ENCODE results near the gene SLC7A7. TPM values are rescaled to one million over a fixed set of nuclear protein-coding genes. Genes with fewer than 3 reads are reported as not detected.

The SLC7A7 gene
- total and polyA plus RNA-seq, 9 of the 15 experiments (the other 6 are each of a cell fraction or from before 2014, with no cell fraction given): 0.07 to 0.68 (median 0.41) TPM

DNA sequence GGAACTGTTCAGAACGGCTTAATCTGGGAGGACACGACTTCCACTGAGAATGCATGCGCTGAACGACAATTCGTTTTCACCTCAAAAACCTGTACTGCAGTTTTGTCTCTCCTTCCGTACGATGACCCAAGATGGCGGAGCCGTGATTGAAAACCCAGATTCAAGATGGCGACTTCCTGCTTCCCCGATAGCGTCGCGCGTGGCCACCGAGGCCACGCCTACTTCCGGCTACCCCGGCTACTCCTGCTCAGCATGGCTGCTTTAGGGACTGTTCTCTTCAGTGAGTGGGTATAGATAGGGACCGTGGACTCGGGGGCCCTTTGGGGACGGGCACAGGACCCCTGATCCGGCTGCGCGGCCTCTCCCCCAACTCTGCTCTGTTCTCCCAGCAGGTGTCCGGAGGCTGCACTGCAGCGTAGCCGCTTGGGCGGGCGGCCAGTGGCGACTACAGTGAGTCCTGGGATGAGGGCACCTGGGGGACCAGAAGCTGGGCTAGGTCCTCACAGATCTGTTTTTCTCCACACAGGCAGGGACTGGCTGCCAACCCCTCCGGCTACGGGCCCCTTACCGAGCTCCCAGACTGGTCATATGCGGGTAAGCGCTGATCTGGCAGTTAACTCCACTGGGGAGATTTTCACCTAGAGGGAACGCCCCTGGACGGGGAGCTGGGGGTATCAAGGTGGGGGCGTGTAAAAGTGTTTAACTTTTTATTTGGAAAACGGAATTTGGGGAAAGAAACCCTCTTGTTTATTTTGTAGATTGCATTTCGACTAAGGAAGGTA is 14.6 kb upstream of the SLC7A7 start, which contains the start of gene MRPL52 (continued):
- TF ChIP-seq ZMIZ1 (IDR thresholded peaks at IDR 0.05; ENCODE audit: low read depth in 2 of 2, low read length in 2 of 2) (no peak), MBD2 (IDR thresholded peaks at IDR 0.05; ENCODE audit: borderline replicate concordance, low read depth) (peak; percentile 40; the same call in 1 of the 2 replicates), ZNF354B (CRISPR knock-in tag; IDR thresholded peaks at IDR 0.05) (no peak), NCOR1 (IDR thresholded peaks at IDR 0.05) (no peak), CBFA2T3 (IDR thresholded peaks at IDR 0.05) (no peak), CBX3 (IDR thresholded peaks at IDR 0.05; ENCODE audit: borderline replicate concordance in 1 of 2, low read length in 2 of 2) (0 out of 3 replicates have a peak, but pooled peaks of 1 of the 2 experiments have one; percentile 13), ARID3A (IDR thresholded peaks at IDR 0.05; ENCODE audit: borderline replicate concordance, low read depth, low read length) (no peak), E2F3 (CRISPR knock-in tag; IDR thresholded peaks at IDR 0.05) (no peak), RHOXF2B (CRISPR knock-in tag; conservative IDR thresholded peaks at IDR 0.05) (no peak), ADNP (tag; IDR thresholded peaks at IDR 0.05) (no peak), PTTG1 (tag; IDR thresholded peaks at IDR 0.05; ENCODE audit: low read depth) (no peak), ZFP36 (IDR thresholded peaks at IDR 0.05; ENCODE audit: low read depth, low read length, partially characterized antibody) (no peak), RCOR1 (IDR thresholded peaks at IDR 0.05; ENCODE audit: borderline replicate concordance in 1 of 2, low read depth in 2 of 2, low read length in 2 of 2) (peak; percentile 44 to 60; a peak in 3 of 4 replicates), HIVEP1 (CRISPR knock-in tag; IDR thresholded peaks at IDR 0.05) (no peak), MAX (CRISPR knock-in tag; IDR thresholded peaks at IDR 0.05) (peak; percentile 57), HDAC1 (IDR thresholded peaks at IDR 0.05) (peak in 1 of 2 experiments; percentile 79; a peak in 2 of 4 replicates), KLF6 (CRISPR knock-in tag; IDR thresholded peaks at IDR 0.05; ENCODE audit: borderline replicate concordance) (no peak), ZNF146 (CRISPR knock-in tag; IDR thresholded peaks at IDR 0.05; ENCODE audit: unreplicated experiment) (no peak), ZNF347 (CRISPR knock-in tag; IDR thresholded peaks at IDR 0.05; ENCODE audit: low read depth) (no peak), POLR2H (tag; IDR thresholded peaks at IDR 0.05; ENCODE audit: low read depth) (peak; percentile 73), ZNF311 (CRISPR knock-in tag; IDR thresholded peaks at IDR 0.05) (no peak)
- TF ChIP-seq, protein P1, sequence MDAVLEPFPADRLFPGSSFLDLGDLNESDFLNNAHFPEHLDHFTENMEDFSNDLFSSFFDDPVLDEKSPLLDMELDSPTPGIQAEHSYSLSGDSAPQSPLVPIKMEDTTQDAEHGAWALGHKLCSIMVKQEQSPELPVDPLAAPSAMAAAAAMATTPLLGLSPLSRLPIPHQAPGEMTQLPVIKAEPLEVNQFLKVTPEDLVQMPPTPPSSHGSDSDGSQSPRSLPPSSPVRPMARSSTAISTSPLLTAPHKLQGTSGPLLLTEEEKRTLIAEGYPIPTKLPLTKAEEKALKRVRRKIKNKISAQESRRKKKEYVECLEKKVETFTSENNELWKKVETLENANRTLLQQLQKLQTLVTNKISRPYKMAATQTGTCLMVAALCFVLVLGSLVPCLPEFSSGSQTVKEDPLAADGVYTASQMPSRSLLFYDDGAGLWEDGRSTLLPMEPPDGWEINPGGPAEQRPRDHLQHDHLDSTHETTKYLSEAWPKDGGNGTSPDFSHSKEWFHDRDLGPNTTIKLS (IDR thresholded peaks at IDR 0.05; ENCODE audit: borderline replicate concordance, low read depth): peak; percentile 74; the same call in 1 of the 2 replicates
